ENCODE data around the gene MLLT6.

The MLLT6 gene

DNA sequence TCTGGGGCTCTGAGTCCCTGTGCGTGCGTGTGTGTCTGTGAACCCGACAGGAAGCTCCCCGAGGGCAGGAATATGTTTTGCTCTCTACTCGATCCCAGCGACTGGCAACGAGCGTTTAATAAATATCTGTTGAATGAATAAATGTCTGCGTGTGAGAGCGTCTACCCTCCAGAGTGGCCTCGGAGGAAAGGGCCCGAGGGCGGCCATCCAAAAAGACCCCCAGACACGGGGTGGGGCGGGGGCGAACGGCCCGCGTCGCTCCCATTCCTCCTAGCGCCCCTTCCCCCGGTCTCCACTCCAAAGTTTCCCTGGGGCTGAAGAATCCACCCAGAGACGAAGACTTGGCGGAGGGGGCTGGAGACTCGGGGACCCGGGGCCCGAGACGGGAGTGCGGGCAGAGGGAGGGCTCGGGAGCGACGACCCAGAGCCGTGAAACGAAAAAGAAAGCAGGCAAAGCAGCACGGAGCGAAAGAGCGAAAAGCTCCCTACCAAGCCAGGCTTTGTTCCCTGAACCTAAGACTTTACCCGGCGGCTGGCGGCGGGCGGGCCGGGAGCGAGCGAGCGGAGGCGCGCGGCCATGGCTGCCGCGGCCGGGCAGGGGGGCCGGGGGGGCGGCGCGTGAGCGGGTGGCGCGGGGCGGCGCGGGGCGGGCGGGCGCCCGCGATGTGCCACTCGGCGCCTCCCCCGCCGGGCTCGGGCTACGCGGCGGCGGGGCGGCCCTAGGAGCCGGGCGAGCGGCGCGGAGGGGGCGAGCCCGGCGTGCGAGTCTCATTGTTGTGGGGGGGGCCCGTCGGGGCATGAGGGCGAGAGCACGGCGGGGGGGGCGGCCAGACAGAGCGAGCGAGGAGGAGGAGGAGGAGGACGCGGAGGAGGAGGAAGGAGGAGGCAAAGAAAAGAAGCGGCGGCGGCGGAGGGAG lies at the start of gene MLLT6:
Gene MLLT6 (plus strand): TSS at position 668 of the 917 bp plus-strand sequence. CDS start 360 bp downstream, outside the sequence.
- DNase-seq: peak; percentile 80 to 92

DNA sequence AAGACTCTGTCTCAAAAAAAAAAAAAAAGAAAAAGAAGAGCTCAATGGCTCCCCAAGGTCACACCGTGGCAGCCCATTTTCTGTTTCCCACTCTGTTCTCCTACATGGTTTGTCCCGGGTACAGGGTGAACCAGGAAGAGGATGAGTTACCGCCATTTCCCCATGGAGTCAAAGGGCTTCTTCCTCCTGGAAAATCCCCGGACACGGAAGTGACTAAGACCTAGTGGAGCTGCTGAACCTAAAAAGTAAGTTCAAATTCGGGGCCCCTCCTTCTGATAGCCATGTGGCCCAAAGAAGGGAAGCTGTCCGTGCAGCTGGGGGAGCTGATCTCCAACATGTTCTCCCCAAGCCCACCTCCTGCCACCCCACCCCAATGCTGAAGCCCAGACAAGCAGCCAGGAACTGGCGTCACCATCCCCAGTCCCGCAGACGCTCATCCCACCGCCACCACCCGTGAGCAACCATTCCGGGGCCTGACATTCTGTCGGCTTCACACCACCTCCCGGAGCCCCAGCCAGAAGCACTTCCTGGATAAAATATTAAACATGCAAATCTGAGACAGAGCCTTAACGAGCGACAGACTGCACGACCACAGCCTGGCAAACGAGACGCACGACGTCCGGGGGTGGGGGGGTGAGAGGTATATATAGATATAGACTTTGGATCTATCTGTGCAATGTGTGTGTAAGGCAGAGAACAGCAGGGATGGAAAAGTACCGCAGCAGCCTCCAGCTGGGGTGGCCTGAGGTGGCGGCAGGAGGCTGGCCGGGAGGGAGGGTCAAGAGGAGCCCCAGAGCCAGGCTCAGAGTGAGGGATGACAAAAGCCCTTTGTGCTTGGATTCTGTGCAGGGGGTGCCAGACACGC lies 47.9 kb upstream of the MLLT6 start:
- DNase-seq: no peak

DNA sequence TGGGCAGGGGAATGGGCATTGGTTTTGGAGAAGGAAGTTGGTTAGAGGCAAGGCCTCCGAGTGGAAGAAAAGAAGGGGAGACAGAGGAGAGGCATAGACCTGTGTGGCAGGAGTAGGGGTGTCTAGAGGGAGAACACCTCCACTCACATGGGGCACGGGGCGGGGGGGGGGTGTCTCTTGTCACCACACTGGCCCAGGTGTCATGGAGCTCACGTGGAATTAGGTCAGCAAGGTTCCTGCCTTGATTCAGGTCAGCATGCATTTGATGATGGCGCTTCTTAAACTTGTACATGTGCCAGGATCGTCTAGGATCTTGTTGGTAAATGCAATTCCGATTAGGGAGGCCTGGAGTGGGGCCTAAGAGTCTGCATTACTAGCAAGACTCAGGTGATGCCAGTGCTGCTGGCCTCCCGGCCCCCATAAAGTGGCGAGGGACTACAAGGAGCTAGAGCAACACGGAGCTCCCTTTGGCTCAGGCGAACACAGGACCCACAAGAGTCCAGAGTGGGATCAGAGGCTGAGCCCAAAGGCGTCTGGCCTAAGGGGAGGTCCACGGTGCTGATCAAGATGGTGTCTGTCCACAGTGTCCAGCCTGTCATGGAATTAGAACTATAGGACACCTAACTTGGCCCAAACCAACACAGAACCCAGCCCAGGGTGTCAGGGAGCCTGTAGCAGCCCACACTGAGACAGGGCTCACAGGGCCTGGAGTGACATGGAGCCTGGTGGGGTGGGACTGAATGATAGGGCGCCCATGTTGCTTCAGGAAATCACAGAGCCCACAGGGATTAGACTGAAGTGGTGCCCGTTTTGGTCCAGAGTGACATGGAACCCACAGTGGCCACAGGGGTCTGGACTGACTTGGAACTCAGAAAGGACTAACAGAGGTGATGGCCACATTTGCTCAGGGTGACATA lies 47.0 kb upstream of the MLLT6 start:
- no peak for DNase-seq

- no peak for DNase-seq
Measured at GRCh38 chr17:38658741-38659345, 46.2 kb upstream of the MLLT6 start.

DNA sequence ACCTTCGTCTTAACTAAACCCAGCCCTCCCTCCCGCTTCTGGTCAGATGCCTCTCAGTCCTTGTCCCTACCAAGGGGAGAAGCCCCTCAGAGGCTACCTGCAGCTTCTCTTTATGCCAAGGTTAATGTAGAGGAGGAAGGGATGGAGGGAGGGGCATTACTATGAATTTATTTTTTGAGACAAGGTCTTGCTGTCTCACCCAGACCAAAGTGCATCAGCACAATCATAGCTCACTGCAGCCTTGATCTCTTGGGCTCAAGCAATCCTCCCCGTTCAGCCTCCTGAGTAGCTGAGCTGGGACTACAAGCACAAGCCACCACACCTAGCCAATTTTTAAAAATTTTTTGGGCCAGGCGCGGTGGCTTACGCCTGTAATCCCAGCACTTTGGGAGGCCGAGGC lies 45.7 kb upstream of the MLLT6 start:
- DNase-seq: no peak

GRCh38 chr17:38660097-38661025 lies 44.7 kb upstream of the MLLT6 start:
- no peak for DNase-seq

DNA sequence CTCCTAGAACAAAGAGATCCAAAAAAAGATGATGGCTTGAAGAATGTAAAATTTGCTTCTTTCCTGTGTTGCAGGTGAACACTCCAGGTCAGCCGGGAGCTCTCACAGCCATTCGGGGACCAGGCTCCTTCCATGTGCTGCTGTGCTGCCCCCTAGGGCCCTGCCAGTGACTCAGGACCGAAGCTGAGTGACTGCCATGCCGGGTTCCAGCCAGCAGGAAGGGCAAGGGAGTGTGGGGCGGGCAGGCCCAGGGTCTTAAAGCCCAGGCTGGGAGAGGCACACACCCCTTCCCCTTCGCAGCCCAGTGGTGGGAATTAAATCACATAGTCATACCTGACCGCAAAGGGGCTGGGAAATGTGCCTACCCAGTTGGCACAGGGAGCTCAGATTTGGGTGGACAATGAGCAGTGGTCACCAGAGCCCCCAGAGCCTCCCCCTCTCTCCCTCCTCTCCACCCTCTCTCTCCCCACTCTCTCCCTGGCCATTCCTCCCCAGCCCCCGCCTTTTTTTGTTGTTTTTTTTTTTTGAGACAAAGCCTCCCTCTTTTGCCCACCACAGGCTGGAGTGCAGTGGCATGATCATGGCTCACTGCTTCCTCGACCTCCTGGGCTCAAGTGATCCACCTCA lies 41.8 kb upstream of the MLLT6 start:
- DNase-seq: peak; percentile 32 to 46

DNA sequence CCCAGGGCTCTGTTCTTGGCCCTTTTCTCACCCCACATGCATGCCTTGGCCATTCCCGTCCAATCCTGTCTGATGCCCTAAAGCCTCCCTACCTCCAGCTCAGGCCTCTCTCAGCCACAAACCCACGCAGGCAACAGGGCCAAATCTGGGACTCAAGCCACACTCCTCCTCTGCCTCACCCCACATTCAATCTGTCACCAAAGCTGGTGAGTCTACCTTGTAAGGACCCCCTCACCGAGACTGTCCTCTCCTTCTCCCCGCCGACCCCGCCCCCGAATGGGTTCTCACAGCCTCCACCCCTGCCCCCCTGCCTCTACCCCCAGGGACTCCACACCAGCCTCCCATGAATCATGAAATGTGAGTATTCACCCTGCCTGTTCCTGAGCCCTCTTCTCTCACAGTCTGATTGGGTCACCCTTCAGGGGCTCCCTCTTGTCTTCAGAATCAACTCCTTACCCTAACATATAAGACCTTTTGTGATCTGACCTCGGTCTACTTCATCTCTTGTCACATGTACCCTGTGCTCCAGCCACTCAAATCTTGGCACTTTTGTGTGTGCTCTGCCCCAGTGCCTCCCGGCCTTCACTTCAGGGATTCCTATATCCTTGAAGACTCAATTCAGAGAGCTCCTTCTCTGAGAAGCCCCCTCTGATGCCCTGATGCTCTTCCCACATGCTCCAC lies 41.0 kb upstream of the MLLT6 start:
- no peak for DNase-seq

DNA sequence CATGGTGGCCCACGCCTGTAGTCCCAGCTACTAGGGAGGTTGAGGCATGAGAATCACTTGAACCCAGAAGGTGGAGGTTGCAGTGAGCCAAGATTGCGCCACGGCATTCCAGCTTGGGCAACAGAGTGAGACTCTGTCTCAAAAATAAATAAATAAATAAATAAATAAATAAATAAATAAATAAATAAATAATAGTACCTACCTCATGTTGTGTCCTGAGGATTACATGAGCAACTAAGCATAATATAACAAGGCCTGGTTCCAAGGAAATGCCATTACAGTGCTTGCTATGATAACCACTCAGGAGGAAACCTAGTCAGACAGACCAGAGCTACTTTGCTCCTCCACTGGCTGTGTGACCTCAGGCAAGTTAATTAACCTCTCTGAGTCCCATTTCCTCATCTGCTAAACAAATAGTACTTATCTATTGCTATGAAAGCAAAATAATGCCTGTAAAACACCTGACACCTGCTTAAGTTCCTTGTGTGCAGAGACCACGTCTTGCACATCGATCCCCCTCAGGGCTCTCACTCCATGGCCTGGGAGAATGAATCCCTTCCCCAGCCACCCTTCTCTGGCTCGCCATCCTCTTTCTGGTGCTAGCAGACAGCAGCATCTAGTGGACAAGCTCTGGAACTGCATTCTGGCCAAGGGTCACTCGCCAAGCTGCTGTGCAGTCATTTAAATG lies 37.8 kb upstream of the MLLT6 start:
- peak; percentile 40 to 41 for DNase-seq

GRCh38 chr17:38667787-38668122 lies 37.3 kb upstream of the MLLT6 start:
- DNase-seq: no peak

DNA sequence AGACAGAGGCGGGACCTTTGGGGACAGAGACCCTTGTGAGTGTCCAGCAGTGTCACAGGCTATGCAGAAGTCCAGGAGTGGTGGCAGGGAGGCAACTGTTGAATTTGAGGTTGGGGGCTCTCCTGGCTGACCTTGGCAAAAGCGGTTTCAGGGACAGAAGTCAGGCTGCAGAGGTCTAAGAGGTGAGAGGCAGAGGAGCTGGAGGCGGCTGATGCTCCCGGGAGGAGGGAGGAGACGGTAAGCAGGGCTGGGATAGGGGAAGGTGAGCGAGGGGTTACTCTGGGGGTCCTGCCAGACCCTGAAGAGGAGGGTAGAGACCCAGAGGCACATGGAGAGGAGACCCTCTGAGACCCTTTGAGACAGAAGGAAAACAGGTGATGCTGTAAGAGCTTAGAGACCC lies 35.6 kb upstream of the MLLT6 start:
- DNase-seq: no peak

DNA sequence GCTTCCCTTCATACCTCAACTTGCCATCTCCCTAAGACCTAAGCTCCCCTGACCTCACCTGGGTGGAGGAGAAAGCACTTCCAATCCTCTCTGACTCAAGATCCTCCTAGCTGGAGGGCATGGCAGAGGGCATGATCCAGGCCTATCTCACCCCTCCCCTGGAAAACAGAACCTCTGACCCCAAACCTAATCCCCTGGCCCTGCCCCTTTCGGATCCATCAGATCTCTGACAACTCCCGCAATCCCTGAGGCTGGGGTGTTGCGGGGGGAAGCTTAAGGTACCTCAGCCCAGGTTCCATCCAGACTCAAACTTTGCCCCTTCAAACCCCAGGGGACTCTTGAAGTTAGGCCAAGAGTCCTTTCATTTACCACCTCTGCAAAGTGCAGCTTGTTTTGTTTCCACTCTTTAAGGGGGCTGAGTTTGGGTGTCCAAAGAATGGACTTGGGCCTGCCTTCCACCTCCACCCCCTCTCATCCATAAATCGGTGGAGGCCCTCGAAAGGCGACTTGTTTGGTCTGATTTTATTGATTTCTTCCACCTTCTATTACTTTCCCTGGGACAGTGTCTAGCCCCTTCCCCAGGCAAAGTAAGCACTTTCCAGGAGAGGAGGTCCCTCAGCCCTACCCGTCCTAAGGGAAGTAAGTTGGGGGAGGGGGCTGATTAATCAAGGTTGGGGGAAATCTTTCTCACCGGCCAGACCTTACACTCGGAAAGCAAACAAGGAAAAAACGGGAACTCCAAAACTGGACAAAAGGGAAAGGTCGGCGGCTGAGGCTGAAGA lies 32.9 kb upstream of the MLLT6 start:
- no peak for DNase-seq

DNA sequence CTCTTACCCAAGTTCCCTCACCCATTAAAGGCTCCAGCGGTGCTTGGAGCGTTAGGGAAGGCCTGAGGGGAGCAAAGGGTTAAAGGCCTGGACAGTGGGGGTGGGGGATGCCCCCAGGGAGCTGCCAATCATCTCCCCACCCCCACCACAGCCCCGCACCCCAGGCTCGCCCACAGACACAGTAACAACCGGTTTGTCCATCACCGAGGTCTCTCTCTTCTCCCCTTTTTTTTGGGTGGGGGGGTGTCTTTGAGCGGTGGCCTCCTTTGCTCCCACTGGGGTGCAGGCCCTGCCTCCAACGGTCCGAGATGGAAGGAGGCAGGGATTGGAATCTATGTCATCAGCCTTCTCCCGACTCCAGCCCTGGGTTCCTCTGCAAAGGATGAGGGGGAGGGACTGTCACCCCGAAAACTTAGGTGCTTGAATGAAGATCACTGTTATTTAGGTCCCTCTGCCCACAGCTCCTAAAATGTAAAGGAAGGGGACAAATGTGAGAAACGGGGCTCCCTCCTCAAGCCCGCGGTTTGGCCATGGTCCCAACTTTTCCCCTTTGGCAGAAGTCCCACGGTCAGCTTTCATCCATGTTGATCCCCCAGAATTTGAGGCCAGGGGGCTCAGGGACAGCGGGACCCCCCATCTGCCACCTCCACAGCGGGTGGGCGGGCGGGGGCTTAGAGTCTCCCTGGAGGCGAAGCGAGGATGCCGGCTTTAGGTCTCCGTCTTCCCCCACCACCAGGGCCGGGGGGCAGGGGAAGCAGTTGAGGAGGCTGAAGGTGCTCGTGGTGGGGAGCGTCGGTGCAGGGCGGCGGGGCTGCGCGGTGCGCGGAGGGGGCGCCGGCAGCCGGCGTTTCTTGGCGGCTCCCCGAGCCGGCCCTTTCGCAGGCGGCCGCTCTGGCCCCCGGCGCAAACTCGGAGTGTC lies 32.0 kb upstream of the MLLT6 start:
- DNase-seq: peak in 1 of 2 experiments; percentile 18

GRCh38 chr17:38673707-38674013 lies 31.4 kb upstream of the MLLT6 start:
- DNase-seq: no peak

GRCh38 chr17:38674014-38674748 lies 30.9 kb upstream of the MLLT6 start:
- peak; percentile 48 to 52 for DNase-seq

- DNase-seq: peak; percentile 94 to 95
Measured at GRCh38 chr17:38674749-38675615, 30.1 kb upstream of the MLLT6 start, which contains the start of gene EPOP. Gene EPOP, minus strand, starts transcription at chr17:38674957. Its CDS starts 462 bp downstream, at chr17:38674495.

Measured in stimulated activated CD4-positive, alpha-beta T cell treated with anti-CD3 and anti-CD28 coated beads, Interleukin-4, amount 100 ng/mL, for 4 hours (primary cell).